HEK293 (cell line): ENCODE results near the gene STAC.

ENCODE experiments used
- GFI1B ChIP-seq: fragments of 450-650 bp; formaldehyde crosslinking; IDR thresholded peaks from 2 replicates; pipeline ENCODE4 v1.5.1; 2016; ENCODE audit warnings: missing biosample characterization, missing genetic modification characterization
- PBX3 ChIP-seq: sonication (generic); formaldehyde crosslinking; IDR thresholded peaks from 2 replicates; pipeline ENCODE4 v1.8.1; 2022; ENCODE audit warnings: mild to moderate bottlenecking, moderate library complexity, missing genetic modification reagents
- ZBTB20 ChIP-seq: fragments of 450-650 bp; formaldehyde crosslinking; IDR thresholded peaks from 2 replicates; pipeline ENCODE4 v1.5.1; 2016; ENCODE audit warnings: missing biosample characterization, missing genetic modification characterization
- ZBTB7A ChIP-seq: fragments of 450-650 bp; formaldehyde crosslinking; IDR thresholded peaks from 2 replicates; pipeline ENCODE4 v1.5.1; 2016; ENCODE audit warnings: low read depth, missing biosample characterization, missing genetic modification characterization
- ZNF302 ChIP-seq: fragments of 450-650 bp; formaldehyde crosslinking; IDR thresholded peaks from 2 replicates; pipeline ENCODE4 v1.5.1; 2016; ENCODE audit warnings: missing biosample characterization, missing genetic modification characterization, low read depth
- ZNF404 ChIP-seq: fragments of 450-650 bp; formaldehyde crosslinking; IDR thresholded peaks from 2 replicates; pipeline ENCODE4 v1.5.1; 2017; ENCODE audit warnings: missing biosample characterization, missing genetic modification characterization
- TF ChIP-seq, protein P1 (sequence below): fragments of 450-650 bp; formaldehyde crosslinking; IDR thresholded peaks from 2 replicates; pipeline ENCODE4 v1.5.1; 2016; ENCODE audit warnings: missing biosample characterization, missing genetic modification characterization
- TF ChIP-seq, protein P2 (sequence below): fragments of 450-650 bp; IDR thresholded peaks from 2 replicates; pipeline ENCODE4 v1.5.1; 2018; ENCODE audit warnings: missing biosample characterization, missing genetic modification characterization
- TF ChIP-seq, protein P3 (sequence below): fragments of 450-650 bp; formaldehyde crosslinking; conservative IDR thresholded peaks from 2 replicates; pipeline ENCODE4 v1.5.1; 2016; ENCODE audit warnings: low read depth, missing biosample characterization, missing genetic modification characterization
- TF ChIP-seq, protein P4 (sequence below): fragments of 450-650 bp; formaldehyde crosslinking; IDR thresholded peaks from 2 replicates; pipeline ENCODE4 v1.5.1; 2016; ENCODE audit warnings: missing biosample characterization, missing genetic modification characterization

DNA sequence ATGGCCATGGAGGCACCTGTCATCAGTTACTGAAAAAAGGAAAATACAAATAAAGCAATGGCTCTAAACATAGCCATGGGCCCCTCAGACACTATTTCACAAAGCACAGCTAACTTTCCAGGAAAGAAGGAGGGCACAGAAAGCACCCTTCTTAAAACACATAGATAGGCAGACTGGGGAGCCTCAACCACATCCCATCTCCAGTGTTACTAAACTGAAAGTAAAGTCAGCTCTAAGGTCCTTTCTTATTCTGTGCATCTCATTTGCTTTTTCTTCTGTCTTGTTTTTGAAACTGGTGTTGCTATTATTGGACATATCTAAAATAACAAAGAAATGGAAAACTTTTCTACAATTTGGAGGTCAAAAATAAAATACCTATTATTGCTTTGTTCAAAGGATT, 48.2 kb upstream of the STAC start:
- TF ChIP-seq GFI1B (tag by site-specific recombination) (no peak), ZNF302 (tag by site-specific recombination) (no peak), ZNF404 (tag by site-specific recombination) (no peak), ZBTB20 (tag by site-specific recombination) (no peak), PBX3 (CRISPR knock-in tag) (no peak), ZBTB7A (tag by site-specific recombination) (no peak)
- TF ChIP-seq, protein P1, sequence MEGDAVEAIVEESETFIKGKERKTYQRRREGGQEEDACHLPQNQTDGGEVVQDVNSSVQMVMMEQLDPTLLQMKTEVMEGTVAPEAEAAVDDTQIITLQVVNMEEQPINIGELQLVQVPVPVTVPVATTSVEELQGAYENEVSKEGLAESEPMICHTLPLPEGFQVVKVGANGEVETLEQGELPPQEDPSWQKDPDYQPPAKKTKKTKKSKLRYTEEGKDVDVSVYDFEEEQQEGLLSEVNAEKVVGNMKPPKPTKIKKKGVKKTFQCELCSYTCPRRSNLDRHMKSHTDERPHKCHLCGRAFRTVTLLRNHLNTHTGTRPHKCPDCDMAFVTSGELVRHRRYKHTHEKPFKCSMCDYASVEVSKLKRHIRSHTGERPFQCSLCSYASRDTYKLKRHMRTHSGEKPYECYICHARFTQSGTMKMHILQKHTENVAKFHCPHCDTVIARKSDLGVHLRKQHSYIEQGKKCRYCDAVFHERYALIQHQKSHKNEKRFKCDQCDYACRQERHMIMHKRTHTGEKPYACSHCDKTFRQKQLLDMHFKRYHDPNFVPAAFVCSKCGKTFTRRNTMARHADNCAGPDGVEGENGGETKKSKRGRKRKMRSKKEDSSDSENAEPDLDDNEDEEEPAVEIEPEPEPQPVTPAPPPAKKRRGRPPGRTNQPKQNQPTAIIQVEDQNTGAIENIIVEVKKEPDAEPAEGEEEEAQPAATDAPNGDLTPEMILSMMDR (tag by site-specific recombination) = no peak
- TF ChIP-seq, protein P2, sequence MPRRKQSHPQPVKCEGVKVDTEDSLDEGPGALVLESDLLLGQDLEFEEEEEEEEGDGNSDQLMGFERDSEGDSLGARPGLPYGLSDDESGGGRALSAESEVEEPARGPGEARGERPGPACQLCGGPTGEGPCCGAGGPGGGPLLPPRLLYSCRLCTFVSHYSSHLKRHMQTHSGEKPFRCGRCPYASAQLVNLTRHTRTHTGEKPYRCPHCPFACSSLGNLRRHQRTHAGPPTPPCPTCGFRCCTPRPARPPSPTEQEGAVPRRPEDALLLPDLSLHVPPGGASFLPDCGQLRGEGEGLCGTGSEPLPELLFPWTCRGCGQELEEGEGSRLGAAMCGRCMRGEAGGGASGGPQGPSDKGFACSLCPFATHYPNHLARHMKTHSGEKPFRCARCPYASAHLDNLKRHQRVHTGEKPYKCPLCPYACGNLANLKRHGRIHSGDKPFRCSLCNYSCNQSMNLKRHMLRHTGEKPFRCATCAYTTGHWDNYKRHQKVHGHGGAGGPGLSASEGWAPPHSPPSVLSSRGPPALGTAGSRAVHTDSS (tag by site-specific recombination) = no peak
- TF ChIP-seq, protein P3, sequence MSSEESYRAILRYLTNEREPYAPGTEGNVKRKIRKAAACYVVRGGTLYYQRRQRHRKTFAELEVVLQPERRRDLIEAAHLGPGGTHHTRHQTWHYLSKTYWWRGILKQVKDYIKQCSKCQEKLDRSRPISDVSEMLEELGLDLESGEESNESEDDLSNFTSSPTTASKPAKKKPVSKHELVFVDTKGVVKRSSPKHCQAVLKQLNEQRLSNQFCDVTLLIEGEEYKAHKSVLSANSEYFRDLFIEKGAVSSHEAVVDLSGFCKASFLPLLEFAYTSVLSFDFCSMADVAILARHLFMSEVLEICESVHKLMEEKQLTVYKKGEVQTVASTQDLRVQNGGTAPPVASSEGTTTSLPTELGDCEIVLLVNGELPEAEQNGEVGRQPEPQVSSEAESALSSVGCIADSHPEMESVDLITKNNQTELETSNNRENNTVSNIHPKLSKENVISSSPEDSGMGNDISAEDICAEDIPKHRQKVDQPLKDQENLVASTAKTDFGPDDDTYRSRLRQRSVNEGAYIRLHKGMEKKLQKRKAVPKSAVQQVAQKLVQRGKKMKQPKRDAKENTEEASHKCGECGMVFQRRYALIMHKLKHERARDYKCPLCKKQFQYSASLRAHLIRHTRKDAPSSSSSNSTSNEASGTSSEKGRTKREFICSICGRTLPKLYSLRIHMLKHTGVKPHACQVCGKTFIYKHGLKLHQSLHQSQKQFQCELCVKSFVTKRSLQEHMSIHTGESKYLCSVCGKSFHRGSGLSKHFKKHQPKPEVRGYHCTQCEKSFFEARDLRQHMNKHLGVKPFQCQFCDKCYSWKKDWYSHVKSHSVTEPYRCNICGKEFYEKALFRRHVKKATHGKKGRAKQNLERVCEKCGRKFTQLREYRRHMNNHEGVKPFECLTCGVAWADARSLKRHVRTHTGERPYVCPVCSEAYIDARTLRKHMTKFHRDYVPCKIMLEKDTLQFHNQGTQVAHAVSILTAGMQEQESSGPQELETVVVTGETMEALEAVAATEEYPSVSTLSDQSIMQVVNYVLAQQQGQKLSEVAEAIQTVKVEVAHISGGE = no peak
- TF ChIP-seq, protein P4, sequence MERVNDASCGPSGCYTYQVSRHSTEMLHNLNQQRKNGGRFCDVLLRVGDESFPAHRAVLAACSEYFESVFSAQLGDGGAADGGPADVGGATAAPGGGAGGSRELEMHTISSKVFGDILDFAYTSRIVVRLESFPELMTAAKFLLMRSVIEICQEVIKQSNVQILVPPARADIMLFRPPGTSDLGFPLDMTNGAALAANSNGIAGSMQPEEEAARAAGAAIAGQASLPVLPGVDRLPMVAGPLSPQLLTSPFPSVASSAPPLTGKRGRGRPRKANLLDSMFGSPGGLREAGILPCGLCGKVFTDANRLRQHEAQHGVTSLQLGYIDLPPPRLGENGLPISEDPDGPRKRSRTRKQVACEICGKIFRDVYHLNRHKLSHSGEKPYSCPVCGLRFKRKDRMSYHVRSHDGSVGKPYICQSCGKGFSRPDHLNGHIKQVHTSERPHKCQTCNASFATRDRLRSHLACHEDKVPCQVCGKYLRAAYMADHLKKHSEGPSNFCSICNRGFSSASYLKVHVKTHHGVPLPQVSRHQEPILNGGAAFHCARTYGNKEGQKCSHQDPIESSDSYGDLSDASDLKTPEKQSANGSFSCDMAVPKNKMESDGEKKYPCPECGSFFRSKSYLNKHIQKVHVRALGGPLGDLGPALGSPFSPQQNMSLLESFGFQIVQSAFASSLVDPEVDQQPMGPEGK = no peak
